LHCN-M2 (cell line): ENCODE data around the gene PRKCE. TPM values are rescaled to one million over a fixed set of nuclear protein-coding genes. Genes with fewer than 3 reads are reported as not detected.

Experiments
- DNase-seq: peaks from one replicate; pipeline ENCODE4 v3.0.0-alpha.2; 2012; ENCODE audit warnings: low read depth
- total RNA-seq: library from RNA; depleted of rRNA; stranded (reverse); fragments of >200 nt; gene quantifications from 2 replicates; pipeline ENCODE4 v1.2.3, GENCODE V29; 2014

Gene PRKCE
- total RNA-seq, 1 experiment from 2014 or later = 6.0 TPM

DNA sequence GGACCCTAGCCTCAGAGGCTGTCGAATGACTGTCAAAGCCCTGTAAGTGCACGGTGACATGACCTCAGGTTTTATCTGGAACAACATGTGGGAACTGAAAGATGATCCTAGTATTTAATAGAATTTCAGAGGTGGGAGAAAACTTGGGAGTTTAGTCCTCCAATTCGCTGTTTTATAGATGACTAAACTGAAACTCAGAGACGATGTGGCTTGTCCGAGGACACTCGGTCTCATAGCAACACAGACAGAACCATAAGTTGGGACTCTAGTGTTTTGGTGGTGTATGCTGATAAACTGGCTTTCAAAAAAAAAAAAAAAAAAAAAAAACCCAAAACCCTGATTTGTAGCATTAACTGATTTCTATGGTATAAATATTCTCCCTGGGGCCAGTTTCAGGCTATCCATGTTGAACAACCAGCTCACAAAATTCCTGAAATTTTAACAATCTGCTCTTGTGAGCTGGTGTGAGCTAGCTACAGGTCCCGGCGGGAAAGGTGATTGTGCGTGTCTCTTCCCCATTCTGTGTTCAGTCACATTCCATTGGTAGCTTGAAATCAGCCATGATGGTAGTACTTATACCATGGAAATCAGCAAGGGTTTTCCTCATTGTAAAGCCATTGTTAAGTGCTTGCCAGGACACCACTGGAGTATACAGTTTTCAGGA is 450.2 kb downstream of the PRKCE start:
- peak; percentile 89 for DNase-seq

DNA sequence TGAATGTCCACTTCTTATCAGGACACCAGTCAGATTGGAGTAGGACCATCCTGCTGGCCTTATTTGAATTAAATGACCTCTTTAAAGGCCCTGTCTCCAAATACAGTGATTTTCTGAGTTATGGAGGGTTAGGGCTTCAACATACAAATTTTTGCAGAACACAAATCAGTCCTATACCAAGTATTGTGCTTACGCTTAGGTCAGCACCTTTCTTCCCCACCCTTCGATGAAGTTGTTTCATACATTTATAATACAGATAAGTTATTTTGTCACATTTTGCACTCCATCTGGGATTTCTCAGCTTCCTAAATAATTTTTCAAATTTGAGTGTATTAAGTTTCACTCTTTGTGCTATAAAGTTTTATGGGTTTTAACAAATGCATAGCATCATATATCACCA is 455.2 kb downstream of the PRKCE start:
- DNase-seq = no peak

DNA sequence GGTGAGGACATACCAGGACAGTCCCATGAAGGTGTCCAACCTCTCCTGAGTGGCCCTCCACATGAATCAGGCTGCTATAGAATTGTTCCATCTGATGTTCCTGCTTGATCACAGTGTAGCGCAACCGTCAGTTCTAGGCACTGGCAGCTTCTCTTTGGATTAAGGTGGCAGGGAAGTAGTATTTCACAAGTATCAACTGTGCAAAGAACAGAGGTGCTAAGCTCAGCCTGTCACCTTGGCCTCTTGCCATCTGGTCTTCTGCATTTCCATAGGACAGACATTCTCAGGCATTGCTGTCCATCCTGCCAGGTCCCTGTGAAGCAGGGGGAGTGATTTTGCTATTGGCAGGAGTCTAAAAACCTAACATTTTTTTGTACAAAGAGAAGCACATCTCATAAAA is 463.5 kb downstream of the PRKCE start:
- no peak for DNase-seq

DNA sequence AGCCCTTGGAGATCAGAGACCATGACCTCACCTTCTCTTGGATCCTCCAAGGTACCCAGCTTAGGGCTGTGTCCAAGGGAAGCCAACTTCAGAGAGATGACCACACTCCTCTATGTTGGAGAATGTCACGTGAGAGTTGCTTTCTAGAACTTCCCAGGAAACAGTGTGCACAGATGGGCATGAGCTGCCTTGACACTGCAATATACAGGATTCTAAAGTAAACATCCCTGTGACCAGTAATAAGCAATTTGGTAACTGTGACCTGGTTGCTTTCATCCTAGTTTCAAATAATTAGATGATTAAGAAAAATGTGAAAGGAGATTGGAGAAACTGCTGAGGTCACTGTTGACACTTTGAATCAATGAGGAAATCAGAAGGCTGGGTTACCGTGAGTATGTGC is 464.7 kb downstream of the PRKCE start:
- no peak for DNase-seq

DNA sequence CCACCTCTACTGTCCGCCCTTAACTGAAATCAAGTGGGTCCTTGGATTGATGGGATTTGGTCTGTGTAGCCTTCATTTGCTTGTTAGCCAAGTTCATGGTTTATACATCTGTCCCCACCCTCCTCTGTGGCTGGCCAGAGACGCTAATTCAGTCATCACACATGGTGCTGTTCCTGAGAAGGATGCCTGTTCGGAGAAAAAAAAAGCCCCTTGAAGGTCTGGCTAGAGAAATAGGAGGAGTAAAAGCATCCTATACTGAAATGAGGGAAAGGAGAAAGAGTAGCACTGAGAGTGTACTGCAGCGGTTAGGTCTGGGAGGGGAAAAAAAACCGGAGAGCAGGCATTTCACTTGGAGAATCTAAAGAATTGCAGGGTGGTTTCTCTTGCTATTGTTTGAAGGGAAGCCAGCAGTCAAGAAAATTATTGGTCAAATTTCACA is 465.1 kb downstream of the PRKCE start:
- no peak for DNase-seq

DNA sequence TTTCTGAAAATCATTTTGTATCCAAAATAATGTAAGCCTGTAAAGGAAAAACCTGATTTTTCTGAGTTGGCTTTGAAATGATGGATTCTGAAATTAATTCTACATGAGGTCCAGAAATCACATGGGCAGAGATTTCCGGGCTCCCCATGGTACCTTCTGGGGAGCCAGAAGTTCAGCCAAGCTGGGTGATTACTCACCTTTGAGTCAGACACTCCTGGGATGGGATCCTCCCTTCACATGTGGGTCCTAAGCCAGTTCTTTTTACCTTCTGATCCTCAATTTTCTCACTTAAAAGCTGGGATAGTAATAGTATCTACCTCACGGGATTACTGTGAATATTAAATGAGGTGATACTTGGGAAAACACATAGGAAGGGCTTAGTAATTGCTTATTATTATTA is 465.9 kb downstream of the PRKCE start:
- peak; percentile 73 for DNase-seq

DNA sequence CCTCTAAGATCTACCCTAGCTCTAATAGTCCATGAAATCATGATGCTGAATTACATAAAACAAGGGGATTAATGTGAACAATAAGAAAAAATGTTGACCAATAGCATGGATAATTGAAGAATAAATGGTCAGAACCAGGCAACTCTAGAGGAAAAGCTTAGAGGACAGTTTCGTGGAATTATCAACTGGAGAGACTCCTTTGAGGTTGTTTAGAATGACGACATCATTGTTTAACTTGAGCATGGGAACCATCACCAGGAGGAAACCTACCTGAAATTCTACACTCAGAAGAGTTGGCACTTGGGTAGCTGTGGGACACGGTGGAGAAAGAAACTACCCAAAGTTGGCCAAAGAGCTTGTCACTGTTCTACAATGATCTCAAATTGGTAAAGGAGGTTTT is 466.5 kb downstream of the PRKCE start:
- no peak for DNase-seq

DNA sequence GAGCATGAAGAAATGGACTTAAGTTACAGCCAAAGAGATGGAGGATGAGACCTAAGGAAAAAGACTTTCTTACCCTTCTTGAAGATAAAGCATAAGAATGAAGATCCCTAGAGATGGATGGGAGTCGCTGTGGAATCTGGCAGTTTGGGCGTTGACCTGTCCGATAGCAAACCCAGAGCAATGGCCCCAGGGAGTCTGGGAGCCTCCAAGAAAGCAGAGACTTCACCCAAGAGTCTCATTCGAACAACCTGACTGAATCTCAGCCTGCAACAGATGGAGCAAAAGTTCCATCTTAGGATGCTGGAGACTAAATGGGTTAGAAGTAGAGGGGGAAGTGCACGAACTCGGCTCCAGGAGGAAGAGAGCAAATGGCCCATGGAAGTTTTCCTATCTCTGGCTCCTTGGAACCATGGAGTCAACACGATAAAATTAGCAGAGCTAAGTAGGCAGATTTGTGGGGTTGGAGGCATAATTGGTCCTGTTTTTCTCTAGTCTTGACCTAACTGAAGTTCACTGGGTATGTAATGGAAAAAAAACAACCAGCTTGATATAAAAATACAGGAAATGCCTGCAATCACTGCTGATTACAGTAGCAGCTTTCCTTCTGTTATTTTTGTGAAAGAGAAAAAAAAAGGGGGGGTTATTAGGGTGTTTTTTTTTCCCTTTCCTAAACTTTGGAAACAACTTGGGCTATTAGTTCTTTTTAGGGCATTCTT is 467.3 kb downstream of the PRKCE start:
- DNase-seq = no peak

DNA sequence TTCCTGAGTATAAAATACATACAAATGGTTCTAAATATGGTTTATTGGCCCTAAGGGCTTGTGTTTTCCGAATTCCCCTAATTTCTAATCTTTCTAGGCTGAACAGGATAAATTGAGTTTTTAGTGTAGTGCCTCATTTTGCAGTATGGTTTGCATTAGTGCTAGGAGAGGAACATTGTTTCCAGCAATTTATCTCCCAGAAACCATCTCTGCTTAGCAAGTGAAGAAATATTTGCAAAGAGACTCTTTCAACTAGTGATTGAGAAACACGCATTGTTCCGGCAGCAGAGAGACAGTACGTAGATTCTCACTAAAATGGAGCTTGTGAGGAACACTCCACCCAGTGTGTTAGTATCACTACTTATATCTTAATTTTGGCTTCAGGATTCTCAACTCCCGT is 468.0 kb downstream of the PRKCE start:
- no peak for DNase-seq

DNA sequence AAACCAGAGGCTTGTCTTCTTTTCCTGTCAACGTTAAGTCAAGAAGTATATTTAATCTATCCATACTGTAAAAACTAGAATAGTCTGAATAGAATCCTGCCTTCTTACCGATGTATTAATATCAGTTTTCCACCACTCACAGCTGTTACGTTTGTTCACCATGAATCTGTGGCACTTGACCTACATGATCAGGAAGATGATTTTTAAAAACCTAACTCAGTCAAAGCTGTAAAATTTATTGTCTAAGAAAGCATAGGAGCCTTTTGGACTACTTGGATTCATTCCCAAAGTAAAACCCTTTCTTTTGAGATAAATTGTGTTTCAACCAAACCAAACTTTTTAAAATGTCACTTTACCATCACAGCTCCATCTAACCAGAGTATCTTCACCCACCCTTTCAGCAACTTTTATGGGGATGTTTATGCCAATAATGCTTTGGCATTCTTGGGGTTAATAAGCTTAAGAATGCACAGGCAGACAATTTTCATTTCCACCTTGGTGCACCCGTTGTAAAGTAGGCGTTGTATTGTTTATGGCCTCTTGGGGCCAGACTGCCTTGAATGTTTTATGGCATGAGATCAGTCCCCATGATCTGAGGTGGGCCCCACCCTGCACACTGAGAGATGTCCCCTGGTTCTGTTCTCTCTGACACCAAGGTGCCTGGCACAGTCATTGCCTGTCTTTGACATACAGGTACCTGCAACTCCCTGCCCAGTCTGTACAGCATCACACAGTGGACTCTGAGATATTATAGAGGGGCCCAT is 469.5 kb downstream of the PRKCE start:
- no peak for DNase-seq

DNA sequence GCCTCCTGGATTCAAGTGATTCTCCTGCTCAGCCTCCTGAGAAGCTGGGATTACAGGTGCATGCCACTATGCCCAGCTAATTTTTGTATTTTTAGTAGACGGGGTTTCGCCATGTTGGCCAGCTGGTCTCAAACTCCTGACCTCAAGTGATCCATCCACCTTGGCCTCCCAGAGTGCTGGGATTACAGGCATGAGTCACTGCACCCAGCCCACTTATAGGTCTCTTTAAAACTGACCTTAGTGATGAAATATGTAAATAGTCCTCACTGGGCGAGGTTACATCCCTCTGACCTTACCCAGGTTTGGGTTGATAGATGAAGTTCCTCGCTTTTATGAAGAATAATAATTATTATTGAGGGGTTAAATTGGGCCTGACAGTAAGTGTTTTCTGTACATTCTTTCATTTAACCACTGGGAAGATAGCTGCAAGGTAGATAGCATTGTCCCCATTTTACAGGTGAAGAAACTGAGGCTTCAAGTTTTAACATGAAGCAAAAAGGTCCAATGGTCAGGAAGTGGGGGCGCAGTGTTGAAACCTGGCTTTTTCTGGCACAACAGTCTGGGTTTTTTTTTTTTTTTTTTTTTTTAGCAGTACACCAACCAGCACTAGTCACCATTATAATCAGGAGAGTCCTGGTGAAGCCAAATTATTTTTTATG is 471.0 kb downstream of the PRKCE start:
- DNase-seq = no peak

DNA sequence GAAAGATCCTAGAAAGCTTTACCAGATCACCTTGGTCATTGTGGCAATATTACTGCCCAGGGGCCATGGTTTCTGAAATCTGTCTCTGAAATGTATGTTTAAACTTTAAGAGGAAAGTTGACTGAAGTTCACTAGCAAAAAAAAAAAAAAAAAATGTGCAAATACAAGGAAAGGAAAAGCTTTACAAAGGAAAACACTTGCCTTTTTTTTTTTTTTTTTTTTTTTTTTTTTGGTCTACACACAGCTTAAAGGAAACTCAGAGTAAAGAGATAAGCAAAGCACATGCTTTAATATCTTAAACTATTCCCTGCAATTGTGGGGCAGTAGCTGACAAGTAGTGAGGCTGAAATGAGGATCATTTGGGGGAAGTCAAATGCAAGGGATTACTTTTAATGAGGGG is 471.5 kb downstream of the PRKCE start:
- DNase-seq = no peak

DNA sequence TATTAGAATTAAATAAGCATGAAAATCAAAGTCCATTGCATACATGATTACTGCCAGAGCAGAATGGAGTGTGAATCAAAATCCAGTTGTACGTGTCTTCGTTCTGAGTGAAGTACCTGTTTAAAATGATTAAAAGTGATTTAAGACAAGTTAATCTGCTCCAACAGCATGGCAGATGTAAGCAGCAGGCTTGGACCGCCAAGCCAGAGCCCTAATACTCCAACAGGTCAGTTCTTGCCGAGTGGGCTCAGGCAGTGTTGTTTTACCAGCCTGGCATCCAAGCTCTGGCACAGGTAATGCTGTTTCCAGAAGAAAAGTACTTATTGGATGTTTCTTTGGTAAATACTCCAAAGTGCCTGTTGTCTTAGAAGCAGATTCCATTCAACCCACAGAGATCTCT is 474.3 kb downstream of the PRKCE start:
- no peak for DNase-seq

DNA sequence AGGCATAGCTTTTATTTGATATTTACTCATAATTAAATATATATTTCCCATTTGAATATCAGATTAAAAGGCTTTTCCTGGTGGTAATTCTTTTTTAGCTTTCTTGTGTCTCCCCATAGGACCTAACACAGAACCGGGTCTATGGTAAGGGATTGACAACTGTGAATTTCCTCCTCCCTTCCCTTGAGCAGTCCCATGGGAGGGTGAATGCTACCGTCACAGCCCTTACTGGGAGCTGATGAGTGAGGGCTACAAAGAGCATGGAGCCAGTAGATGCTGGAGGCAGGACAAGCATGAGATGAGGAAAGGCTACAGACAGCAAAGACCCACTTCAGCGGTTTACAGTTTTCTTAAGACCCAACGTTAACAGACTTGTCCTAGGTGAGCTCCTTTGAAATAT is 475.1 kb downstream of the PRKCE start:
- no peak for DNase-seq

DNA sequence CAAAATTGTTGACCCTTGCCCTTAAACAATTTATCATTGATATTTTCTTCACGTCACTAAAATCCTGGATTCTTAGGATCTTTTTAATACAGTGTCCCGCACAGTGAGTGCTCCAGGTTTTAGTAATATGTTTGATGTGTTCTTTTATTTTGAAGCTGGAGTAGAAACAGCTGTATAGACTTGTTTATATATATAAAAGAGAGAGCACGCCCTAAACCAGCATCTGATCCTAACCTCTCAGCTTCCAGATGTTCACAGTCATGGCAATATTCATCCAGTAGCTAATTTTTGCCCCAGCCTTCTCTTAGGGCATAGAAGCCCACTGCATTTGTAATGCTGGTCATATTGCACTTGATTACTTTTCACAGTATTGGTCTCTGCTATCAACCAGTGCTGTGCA is 475.7 kb downstream of the PRKCE start:
- DNase-seq = no peak

DNA sequence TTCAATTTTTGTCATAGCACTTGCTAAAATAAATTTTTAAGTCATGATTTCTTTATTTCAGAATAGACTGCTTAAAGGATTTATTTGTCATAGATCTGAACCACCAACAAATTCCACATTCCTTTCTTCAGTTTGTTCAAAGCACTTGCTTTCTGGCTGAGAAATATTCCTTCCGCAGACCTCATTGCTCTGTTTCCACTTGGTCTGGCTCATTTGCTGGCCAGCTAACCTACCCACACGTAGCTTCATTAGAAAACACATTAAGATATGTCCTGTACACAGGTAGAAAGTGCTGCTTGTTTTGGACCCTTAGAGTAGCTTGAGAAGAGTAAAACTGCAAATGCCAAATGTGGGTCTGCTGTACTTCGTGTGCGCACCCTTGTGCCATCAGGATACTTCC is 479.0 kb downstream of the PRKCE start:
- no peak for DNase-seq

DNA sequence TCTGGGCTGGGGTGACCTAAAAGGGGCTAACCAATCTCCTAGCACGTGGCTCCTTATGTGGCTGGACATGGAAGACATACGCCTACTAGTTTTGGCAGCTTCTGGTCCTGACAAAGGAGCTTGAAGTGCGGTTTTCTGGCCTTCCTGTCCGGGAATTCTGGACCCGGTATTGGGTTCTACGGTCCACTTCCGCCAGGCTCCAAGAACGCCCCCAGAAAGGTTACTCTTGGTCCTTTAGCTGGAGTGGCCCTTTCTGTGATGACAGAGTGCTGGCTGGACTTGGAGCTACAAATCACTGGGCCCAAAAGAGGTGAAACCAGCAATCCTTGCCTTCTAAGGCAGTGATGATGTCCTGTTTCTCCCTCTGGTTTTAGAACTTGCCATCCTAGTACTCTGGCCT is 481.5 kb downstream of the PRKCE start:
- no peak for DNase-seq

DNA sequence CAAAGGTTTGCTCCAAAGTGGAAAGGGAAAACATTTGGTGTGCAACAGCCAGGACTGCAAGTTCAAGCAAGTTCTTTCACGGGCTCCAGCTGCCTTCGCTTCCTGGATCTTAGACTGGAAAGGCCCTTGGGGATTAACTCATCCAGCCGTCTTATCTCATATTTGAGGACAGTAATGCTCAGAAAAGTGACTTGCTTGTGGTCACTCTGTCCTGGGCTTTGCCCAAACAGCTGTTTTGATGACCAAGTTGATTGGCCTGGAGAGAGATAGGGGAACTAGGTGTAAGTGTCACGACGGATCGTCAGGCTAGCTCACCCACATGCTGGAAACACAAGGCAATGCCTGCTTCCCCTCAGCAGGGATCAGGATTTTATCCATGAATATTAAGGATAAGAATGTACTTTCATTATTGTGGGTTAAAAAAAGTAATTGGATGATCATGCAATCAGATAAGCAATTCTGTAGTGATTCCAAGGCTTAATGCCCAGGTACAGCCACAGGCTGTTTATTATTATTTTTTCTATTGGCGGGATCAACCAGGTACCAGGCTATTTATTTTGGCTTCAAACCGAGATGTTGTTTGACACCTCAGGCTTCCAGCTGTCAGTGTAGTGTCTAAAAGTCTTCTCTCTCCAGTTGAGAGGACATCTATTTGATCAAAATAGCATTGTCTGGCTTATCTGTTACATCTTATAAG is 483.2 kb downstream of the PRKCE start:
- peak; percentile 45 for DNase-seq

DNA sequence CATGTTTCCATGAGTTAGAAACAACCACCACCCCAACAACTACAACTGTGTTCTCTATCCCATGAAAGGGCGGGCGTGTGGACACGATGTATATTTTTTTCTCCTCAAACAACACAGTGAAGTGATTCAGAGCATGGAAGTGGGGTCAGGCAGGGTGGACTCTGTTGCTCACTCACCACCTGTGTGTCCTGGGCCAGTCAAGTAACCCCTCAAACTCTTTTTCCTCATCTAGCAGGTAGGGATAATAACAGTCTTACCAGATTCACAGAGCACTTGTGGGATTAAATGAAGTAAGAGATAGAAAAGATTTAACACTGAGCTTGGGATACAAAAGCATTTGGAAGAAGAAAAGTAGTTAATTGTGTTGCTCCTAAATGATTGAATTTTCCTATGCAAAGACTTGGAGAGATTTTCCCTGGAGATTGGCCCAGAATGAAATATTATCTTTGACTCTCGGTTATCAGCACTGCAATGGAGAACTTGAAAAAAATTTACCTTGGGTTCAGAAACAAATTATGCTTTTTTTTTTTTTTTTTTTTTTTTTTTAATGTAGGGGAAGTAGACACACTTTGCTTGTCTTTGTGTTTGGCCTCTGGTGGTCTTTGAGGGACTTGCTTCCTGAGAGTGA is 483.9 kb downstream of the PRKCE start:
- no peak for DNase-seq

DNA sequence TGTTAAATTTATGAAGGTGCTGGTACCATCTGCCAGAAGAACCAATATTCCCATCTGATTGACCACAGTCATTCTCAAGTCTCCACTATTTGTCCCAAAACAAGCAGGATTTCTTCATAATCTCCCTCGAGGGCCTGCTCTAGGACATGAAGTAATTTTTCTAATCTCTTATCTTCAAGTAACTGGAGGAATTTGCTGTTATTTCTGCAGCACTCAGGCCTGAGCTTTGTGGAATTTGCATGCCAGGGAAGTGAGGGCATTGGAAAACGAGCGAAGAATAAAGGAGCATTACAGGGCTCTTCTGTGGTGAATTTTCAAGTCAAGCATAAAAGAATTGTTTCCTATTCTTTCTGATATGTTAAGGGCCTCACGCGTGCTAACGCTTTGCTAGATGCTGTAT is 484.5 kb downstream of the PRKCE start:
- peak; percentile 21 for DNase-seq

DNA sequence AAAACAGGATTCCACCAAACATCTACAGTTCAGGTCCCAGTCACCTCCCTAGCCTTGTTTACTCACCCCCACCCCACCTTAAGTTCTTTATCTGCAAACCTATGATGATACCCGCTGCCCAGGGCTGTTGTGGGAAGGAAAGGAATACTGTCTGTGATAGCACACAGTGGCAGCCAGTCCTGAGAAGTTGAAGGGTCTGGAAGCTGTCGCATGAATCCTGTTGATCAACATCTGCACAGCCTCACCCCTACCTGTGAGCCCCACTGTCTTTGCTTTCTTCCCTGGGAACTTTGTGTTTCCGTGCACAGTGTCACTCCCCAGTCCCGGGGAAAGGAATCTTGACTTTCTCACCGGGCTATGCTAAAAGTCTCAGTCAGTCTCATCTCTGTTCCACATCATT is 485.0 kb downstream of the PRKCE start:
- no peak for DNase-seq
